Gastrocnemius medialis (tissue), 4 donors: ENCODE measurements around the gene KCNC2. TPM values are rescaled to one million over a fixed set of nuclear protein-coding genes. Genes with fewer than 3 reads are reported as not detected.

ENCODE experiments used
- ATAC-seq, 2 donors: fragments of 150-250 bp; one replicate each; pipeline ENCODE4 v1.9.1; 2016
- DNase-seq, 2 donors: peaks; one replicate each; pipeline ENCODE4 v3.0.0-alpha.2; 2019
- H3K27ac ChIP-seq, 4 donors: fragments of 200-600 bp; sonication (generic); 1 replicate in 1 of 4; 2 replicates in 3 of 4; pipeline ENCODE4 v1.5.1; 2016 to 2018; ENCODE audit warnings: mild to moderate bottlenecking in 2 of 4, moderate library complexity in 1 of 4
- H3K27me3 ChIP-seq, 3 donors: fragments of 200-600 bp; sonication (generic) in 2 of 3; 1 replicate in 1 of 3; 2 replicates in 2 of 3; pipeline versions ENCODE4 v1.5.1 to v1.6.0; 2016 to 2019; ENCODE audit warnings: mild to moderate bottlenecking in 1 of 3, moderate library complexity in 1 of 3
- H3K36me3 ChIP-seq, 2 donors: fragments of 200-600 bp; sonication (generic) in 1 of 2; one replicate each; pipeline ENCODE4 v1.5.1; 2017 to 2018
- H3K4me1 ChIP-seq, 2 donors: fragments of 200-600 bp; sonication (generic) in 1 of 2; one replicate each; pipeline ENCODE4 v1.5.1; 2016 to 2017; ENCODE audit warnings: mild to moderate bottlenecking in 2 of 2
- H3K4me3 ChIP-seq, 4 donors: fragments of 200-600 bp; sonication (generic) in 3 of 4; 1 replicate in 1 of 4; 2 replicates in 3 of 4; pipeline ENCODE4 v1.5.1; 2016 to 2019; ENCODE audit warnings: mild to moderate bottlenecking in 2 of 4
- H3K9me3 ChIP-seq, 3 donors: fragments of 200-600 bp; sonication (generic) in 2 of 3; 1 replicate in 1 of 3; 2 replicates in 2 of 3; pipeline ENCODE4 v1.5.1; 2016 to 2019
- CTCF ChIP-seq, 5 experiments: fragments of 450-650 bp in 3 of 5; fragments of 200-600 bp in 2 of 5; sonication (generic) in 2 of 5; IDR thresholded peaks in 4 of 5; conservative IDR thresholded peaks in 1 of 5; 1 replicate in 4 of 5; 2 replicates in 1 of 5; pipeline ENCODE4 v1.5.1; 2016 to 2019; ENCODE audit warnings: antibody characterized with exemption in 5 of 5, mild to moderate bottlenecking in 3 of 5, moderate library complexity in 3 of 5
- POLR2A ChIP-seq, 2 donors: fragments of 450-650 bp; IDR thresholded peaks; one replicate each; pipeline ENCODE4 v1.6.1; 2017; ENCODE audit warnings: antibody characterized with exemption in 2 of 2, mild to moderate bottlenecking in 2 of 2, moderate library complexity in 2 of 2
- in situ Hi-C, 4 donors: fragments of 200-750 bp; cut with MboI; loops; one replicate each; pipeline versions ENCODE4 v1.15.0 to v1.8.0; 2017; ENCODE audit warnings: low sequenced_read_pairs in 4 of 4
- intact Hi-C: fragments of 100-400 bp; cut with DNase I; formaldehyde crosslinking; loops from one replicate; pipeline ENCODE4 v1.15.1; 2023; ENCODE audit warnings: low total_unique reads
- total RNA-seq, 4 donors: library from RNA; depleted of rRNA; stranded (reverse); fragments of >200 nt; gene quantifications; one replicate each; pipeline versions ENCODE4 v1.1.0 to v1.2.3, GENCODE V29; 2016

The KCNC2 gene
- total RNA-seq, 4 donors from 2014 or later = not detected

- TF ChIP-seq CTCF (IDR thresholded peaks at IDR 0.05 in 4 of 5, conservative IDR thresholded peaks at IDR 0.05 in 1 of 5) = no peak
- TF ChIP-seq POLR2A (IDR thresholded peaks at IDR 0.05) = no peak
- ATAC-seq (no peak), DNase-seq (no peak)
- Histone ChIP-seq H3K27ac (no peak overlapping the region), H3K4me3 (no peak overlapping the region), H3K36me3 (no peaks in the 10 kb centered on the region), H3K4me1 (no peaks in the 10 kb centered on the region), H3K9me3 (no peaks in the 10 kb centered on the region), H3K27me3 (no peaks in the 10 kb centered on the region)
- intact Hi-C loops (no loop called here), in situ Hi-C loops (no loop called here)
Measured at GRCh38 chr12:75162845-75163244, 46.8 kb downstream of the KCNC2 start.

DNA sequence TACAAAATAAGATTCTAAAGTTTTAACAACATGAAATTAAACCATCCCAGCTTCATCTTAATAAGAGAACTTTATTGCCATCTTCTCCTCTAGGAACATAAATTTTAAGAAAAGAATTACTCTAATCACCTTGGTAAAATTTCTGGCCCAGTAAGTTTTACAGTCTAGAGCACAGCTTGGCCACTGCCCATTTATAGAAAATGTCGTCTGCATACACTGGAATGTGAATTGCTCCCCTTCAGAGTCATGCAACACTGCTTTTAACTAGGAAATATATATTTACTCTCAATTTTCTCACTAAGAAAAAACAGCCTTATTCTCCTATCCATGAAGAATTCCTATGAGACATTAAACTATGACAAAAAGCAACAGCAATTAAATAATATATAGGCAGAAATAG lies 48.2 kb downstream of the KCNC2 start:
- H3K36me3 ChIP-seq = no peaks in the 10 kb centered on the region
- in situ Hi-C loops = no loop called here
- no peak for DNase-seq
- TF ChIP-seq POLR2A (IDR thresholded peaks at IDR 0.05) (no peak), CTCF (IDR thresholded peaks at IDR 0.05 in 4 of 5, conservative IDR thresholded peaks at IDR 0.05 in 1 of 5) (no peak)
- no peak overlapping the region for H3K4me3 ChIP-seq
- intact Hi-C loops = no loop called here
- no peaks in the 10 kb centered on the region for H3K4me1 ChIP-seq
- no peak overlapping the region for H3K27ac ChIP-seq
- no peaks in the 10 kb centered on the region for H3K9me3 ChIP-seq
- ATAC-seq = no peak
- no peaks in the 10 kb centered on the region for H3K27me3 ChIP-seq

DNA sequence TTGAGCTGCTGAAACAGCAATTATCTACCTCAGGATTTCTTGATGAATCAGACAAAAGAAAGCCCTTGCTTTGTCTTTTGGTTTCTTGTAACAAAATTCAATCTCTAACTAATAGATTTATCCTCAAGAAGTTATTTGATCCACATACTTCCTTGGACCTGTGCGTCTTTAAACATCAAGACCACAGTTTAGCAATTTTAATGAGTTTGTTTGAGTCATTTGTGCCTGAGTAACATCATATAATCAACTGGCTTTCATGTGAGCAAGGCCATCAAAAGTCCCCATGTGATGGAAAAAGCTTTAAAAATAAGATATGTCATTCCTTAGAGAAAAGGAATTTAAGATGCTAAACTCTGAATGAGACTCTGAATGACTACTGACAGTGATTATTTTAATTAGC lies 52.3 kb downstream of the KCNC2 start:
- no peak for DNase-seq
- no peak overlapping the region for H3K27ac ChIP-seq
- no peaks in the 10 kb centered on the region for H3K9me3 ChIP-seq
- H3K27me3 ChIP-seq = no peaks in the 10 kb centered on the region
- intact Hi-C loops (no loop called here), in situ Hi-C loops (no loop called here)
- no peaks in the 10 kb centered on the region for H3K36me3 ChIP-seq
- no peak for ATAC-seq
- H3K4me3 ChIP-seq = no peak overlapping the region
- no peaks in the 10 kb centered on the region for H3K4me1 ChIP-seq
- TF ChIP-seq CTCF (IDR thresholded peaks at IDR 0.05 in 4 of 5, conservative IDR thresholded peaks at IDR 0.05 in 1 of 5) (no peak), POLR2A (IDR thresholded peaks at IDR 0.05) (no peak)

- intact Hi-C loops (no loop called here), in situ Hi-C loops (no loop called here)
- H3K36me3 ChIP-seq = no peaks in the 10 kb centered on the region
- no peak for TF ChIP-seq POLR2A (IDR thresholded peaks at IDR 0.05)
- TF ChIP-seq CTCF (IDR thresholded peaks at IDR 0.05 in 4 of 5, conservative IDR thresholded peaks at IDR 0.05 in 1 of 5) = no peak
- no peaks in the 10 kb centered on the region for H3K27me3 ChIP-seq
- DNase-seq = no peak
- no peaks in the 10 kb centered on the region for H3K9me3 ChIP-seq
- no peak for ATAC-seq
- H3K4me1 ChIP-seq = no peaks in the 10 kb centered on the region
- no peak overlapping the region for H3K4me3 ChIP-seq
- no peak overlapping the region for H3K27ac ChIP-seq
Measured at GRCh38 chr12:75155962-75156361, 53.7 kb downstream of the KCNC2 start.

DNA sequence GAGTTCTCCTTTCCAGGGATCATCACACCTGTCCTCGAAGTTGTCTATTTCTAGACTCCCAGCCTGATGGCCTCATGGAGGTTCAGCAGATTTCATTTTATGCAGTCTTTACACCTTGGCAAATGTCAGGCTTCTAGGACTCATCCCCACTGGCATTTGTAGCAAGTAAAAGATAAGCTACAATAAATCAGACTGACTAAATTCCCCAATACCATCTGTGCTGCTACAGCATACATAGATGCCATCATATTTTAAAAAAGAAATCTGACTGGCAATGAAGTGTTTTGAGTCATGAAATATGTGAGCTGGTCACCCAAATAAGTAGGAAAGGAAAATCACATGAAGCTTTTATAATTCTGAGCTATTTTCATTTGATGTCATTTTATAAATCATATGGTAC lies 55.3 kb downstream of the KCNC2 start:
- intact Hi-C loops = no loop called here

More for the DNA sequence above, 55.3 kb downstream of the KCNC2 start:
- no peaks in the 10 kb centered on the region for H3K4me1 ChIP-seq
- TF ChIP-seq POLR2A (IDR thresholded peaks at IDR 0.05) (no peak), CTCF (IDR thresholded peaks at IDR 0.05 in 4 of 5, conservative IDR thresholded peaks at IDR 0.05 in 1 of 5) (no peak)
- H3K36me3 ChIP-seq = no peaks in the 10 kb centered on the region
- H3K4me3 ChIP-seq = no peak overlapping the region
- DNase-seq (no peak), ATAC-seq (no peak)
- no peak overlapping the region for H3K27ac ChIP-seq
- in situ Hi-C loops = no loop called here
- no peaks in the 10 kb centered on the region for H3K9me3 ChIP-seq
- no peaks in the 10 kb centered on the region for H3K27me3 ChIP-seq
